Stomach smooth muscle (tissue), 2 donors: ENCODE data around the gene ACER3.
"Not testable (repeated sequence)": the region's sequence is repeated elsewhere in the genome, so short reads cannot be mapped to it uniquely, and the experiment has no call there.

ENCODE experiments used
- H3K27ac ChIP-seq: one replicate; pipeline ENCODE4 v1.7.0; 2013; ENCODE audit warnings: mild to moderate bottlenecking, low read length, inconsistent platforms
- H3K27me3 ChIP-seq, 2 donors: one replicate each; pipeline ENCODE4 v1.7.0; 2013; ENCODE audit warnings: low read length in 2 of 2; ENCODE audit not compliant: insufficient read depth in 2 of 2, control insufficient read depth in 1 of 2
- H3K36me3 ChIP-seq, 2 donors: one replicate each; pipeline ENCODE4 v1.7.0; 2013; ENCODE audit warnings: low read length in 2 of 2; ENCODE audit not compliant: control insufficient read depth in 2 of 2, insufficient read depth in 2 of 2
- H3K4me1 ChIP-seq: one replicate; pipeline ENCODE4 v1.7.0; 2013; ENCODE audit warnings: low read length; ENCODE audit not compliant: control insufficient read depth, insufficient read depth
- H3K4me3 ChIP-seq, 2 donors: one replicate each; pipeline ENCODE4 v1.7.0; 2013; ENCODE audit warnings: low read length in 2 of 2
- H3K9ac ChIP-seq, 2 donors: one replicate each; pipeline ENCODE4 v1.7.0; 2013; ENCODE audit warnings: low read length in 2 of 2, mild to moderate bottlenecking in 1 of 2
- H3K9me3 ChIP-seq, 2 donors: one replicate each; pipeline ENCODE4 v1.7.0; 2013; ENCODE audit warnings: low read length in 2 of 2; ENCODE audit not compliant: control insufficient read depth in 2 of 2
- donor health status: healthy.
- donor health status: Pancreatic carcinoma.

Gene ACER3

DNA sequence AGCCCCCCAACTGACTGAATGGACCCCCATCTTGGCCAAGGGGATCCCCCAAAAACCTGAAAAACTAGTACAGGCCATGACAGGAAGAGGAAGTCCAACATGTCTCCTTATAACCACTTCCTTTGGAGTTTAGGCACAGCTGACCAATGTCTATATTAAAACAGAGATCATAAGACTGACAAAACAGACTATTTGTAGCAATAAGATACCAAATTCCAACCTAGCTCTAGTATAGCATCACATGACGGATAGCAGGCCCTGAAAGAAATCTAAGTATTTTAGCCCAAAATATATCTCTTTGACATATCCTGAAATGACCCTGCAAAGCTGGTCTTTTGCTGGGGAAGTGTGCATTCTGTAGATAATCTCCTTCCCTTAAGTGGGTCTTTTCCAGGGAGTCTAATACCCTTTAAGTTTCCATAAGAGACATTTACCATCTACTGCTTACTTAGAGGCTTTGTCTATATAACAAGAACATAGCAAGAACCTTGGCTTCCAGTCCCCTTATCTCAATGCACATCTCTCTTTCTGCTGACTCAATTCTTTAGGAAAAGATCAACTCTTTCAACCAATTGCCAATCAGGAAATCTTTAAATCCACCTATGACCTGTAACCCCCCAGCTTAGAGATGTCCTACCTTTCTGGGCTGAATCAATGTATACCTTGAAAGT, 34.9 kb upstream of the ACER3 start:
- H3K4me3 ChIP-seq = no peak overlapping the region
- no peak overlapping the region for H3K27ac ChIP-seq

DNA sequence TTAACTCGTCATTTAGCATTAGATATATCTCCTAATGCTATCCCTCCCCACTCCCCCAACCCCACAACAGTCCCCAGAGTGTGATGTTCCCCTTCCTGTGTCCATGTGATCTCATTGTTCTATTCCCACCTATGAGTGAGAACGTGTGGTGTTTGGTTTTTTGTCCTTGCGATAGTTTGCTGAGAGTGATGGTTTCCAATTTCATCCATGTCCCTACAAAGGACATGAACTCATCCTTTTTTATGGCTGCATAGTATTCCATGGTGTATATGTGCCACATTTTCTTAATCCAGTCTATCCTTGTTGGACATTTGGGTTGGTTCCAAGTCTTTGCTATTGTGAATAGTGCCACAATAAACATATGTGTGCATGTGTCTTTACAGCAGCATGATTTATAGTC, 34.2 kb upstream of the ACER3 start:
- H3K27ac ChIP-seq, H3K4me1 ChIP-seq, H3K27me3 ChIP-seq, H3K9ac ChIP-seq, H3K4me3 ChIP-seq, H3K9me3 ChIP-seq, H3K36me3 ChIP-seq: not testable (repeated sequence)

More for the DNA sequence above, 34.9 kb upstream of the ACER3 start:
- H3K9ac ChIP-seq = no peak overlapping the region
- H3K27me3 ChIP-seq = peaks cover 0 to 3% of the 10 kb centered on the region in 2 donors
- H3K9me3 ChIP-seq = no peaks in the 10 kb centered on the region
- H3K36me3 ChIP-seq = no peaks in the 10 kb centered on the region
- H3K4me1 ChIP-seq = peaks cover 5% of the 10 kb centered on the region

DNA sequence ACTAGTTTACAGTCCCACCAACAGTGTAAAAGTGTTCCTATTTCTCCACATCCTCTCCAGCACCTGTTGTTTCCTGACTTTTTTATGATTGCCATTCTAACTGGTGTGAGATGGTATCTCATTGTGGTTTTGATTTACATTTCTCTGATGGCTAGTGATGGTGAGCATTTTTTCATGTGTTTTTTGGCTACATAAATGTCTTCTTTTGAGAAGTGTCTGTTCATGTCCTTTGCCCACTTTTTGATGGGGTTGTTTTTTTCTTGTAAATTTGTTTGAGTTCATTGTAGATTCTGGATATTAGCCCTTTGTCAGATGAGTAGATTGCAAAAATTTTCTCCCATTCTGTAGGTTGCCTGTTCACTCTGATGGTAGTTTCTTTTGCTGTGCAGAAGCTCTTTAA, 33.7 kb upstream of the ACER3 start:
- H3K27me3 ChIP-seq, H3K9ac ChIP-seq, H3K36me3 ChIP-seq, H3K4me1 ChIP-seq, H3K9me3 ChIP-seq, H3K27ac ChIP-seq, H3K4me3 ChIP-seq: not testable (repeated sequence)

GRCh38 chr11:76830639-76831327, 29.9 kb upstream of the ACER3 start:
- Histone ChIP-seq H3K4me3 (peak overlapping the region in 1 of 2 donors; percentile 22), H3K4me1 (peaks cover 16% of the 10 kb centered on the region), H3K9ac (no peak overlapping the region), H3K9me3 (no peaks in the 10 kb centered on the region), H3K27ac (no peak overlapping the region), H3K36me3 (no peaks in the 10 kb centered on the region), H3K27me3 (peaks cover 0 to 4% of the 10 kb centered on the region in 2 donors)

- Histone ChIP-seq H3K4me1 (peaks cover 16% of the 10 kb centered on the region), H3K36me3 (no peaks in the 10 kb centered on the region), H3K9ac (no peak overlapping the region), H3K9me3 (no peaks in the 10 kb centered on the region), H3K27ac (no peak overlapping the region), H3K27me3 (peaks cover 0 to 4% of the 10 kb centered on the region in 2 donors), H3K4me3 (no peak overlapping the region)
Measured at GRCh38 chr11:76831686-76832310, 28.9 kb upstream of the ACER3 start.

DNA sequence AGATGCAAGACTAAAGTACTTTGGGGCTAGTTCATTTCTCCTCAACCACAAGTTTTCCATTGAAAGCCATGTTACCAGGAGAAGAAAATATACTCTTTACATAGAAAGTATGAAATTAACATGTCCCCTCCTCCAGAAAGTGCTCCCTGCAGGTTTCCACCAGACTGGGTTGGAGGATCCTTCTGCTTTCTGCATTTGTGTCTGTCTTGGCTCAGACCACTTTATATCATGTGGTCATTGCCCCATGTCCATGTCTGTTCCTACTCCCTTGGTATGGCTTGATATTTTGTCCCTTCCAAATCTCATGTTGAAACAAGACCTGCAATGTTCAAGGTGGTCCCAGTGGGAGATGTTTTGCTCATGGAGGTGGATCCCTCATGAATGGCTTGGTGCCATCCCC, 28.4 kb upstream of the ACER3 start:
- H3K4me1 ChIP-seq = peaks cover 16% of the 10 kb centered on the region
- H3K27ac ChIP-seq = no peak overlapping the region
- no peaks in the 10 kb centered on the region for H3K36me3 ChIP-seq
- no peaks in the 10 kb centered on the region for H3K9me3 ChIP-seq
- H3K4me3 ChIP-seq = no peak overlapping the region
- H3K9ac ChIP-seq = no peak overlapping the region
- peaks cover 0 to 4% of the 10 kb centered on the region in 2 donors for H3K27me3 ChIP-seq

DNA sequence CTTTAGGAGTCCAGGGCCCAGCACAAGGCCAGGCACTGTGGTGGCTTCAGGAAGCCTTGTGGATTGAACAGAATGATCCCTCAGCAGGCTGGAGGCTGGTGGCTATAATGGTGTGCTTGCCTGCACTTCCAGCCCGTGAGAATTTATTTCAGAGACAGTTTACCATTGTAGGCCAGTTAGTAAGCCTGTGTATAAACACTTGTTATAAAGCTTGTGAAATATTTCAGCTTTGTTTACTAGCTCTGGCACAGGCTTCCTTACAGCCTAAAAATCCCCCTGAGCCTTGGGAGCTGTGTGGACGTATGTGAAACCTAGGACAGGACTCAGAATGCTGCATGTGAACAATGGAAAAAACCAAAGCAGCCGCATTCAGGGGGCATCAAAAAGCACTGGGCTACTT, 26.6 kb upstream of the ACER3 start:
- no peak overlapping the region for H3K27ac ChIP-seq
- H3K9me3 ChIP-seq = no peaks in the 10 kb centered on the region
- H3K9ac ChIP-seq = no peak overlapping the region
- H3K36me3 ChIP-seq = no peaks in the 10 kb centered on the region
- H3K27me3 ChIP-seq = peaks cover 0 to 8% of the 10 kb centered on the region in 2 donors
- no peak overlapping the region for H3K4me3 ChIP-seq
- peaks cover 19% of the 10 kb centered on the region for H3K4me1 ChIP-seq

GRCh38 chr11:76835036-76835435, 25.7 kb upstream of the ACER3 start:
- peaks cover 19% of the 10 kb centered on the region for H3K4me1 ChIP-seq

GRCh38 chr11:76835928-76836612, 24.6 kb upstream of the ACER3 start:
- Histone ChIP-seq H3K27ac (no peak overlapping the region), H3K27me3 (peaks cover 0 to 4% of the 10 kb centered on the region in 2 donors), H3K9ac (no peak overlapping the region), H3K4me1 (peaks cover 12% of the 10 kb centered on the region), H3K36me3 (no peaks in the 10 kb centered on the region), H3K4me3 (no peak overlapping the region), H3K9me3 (no peaks in the 10 kb centered on the region)

More at GRCh38 chr11:76835036-76835435, 25.7 kb upstream of the ACER3 start:
- Histone ChIP-seq H3K9me3 (no peaks in the 10 kb centered on the region), H3K4me3 (no peak overlapping the region), H3K9ac (no peak overlapping the region), H3K27ac (no peak overlapping the region), H3K36me3 (no peaks in the 10 kb centered on the region), H3K27me3 (peaks cover 0 to 6% of the 10 kb centered on the region in 2 donors)

GRCh38 chr11:76836613-76837291, 24.0 kb upstream of the ACER3 start:
- no peak overlapping the region for H3K9ac ChIP-seq
- no peaks in the 10 kb centered on the region for H3K36me3 ChIP-seq
- no peaks in the 10 kb centered on the region for H3K9me3 ChIP-seq
- H3K4me3 ChIP-seq = no peak overlapping the region
- H3K27me3 ChIP-seq = peaks cover 0 to 4% of the 10 kb centered on the region in 2 donors
- H3K27ac ChIP-seq = no peak overlapping the region
- H3K4me1 ChIP-seq = peaks cover 11% of the 10 kb centered on the region
